ENCODE data around the gene SELENOM. TPM values are rescaled to one million over a fixed set of nuclear protein-coding genes. Genes with fewer than 3 reads are reported as not detected.

SELENOM gene
- total RNA-seq, 1 donor from 2014 or later, result 48.2 TPM

- intact Hi-C loops (cut with DNase I), result no loop called here
- DNase-seq (ENCODE audit: missing footprints) (no peak), ATAC-seq (no peak)
These were observed 28.8 kb upstream of the SELENOM start for GRCh38 chr22:31136155-31136554.

GRCh38 chr22:31135706-31136105, 28.3 kb upstream of the SELENOM start:
- DNase-seq (ENCODE audit: missing footprints) (no peak), ATAC-seq (no peak)
- intact Hi-C loops (cut with DNase I), result no loop called here

- DNase-seq (ENCODE audit: missing footprints) (no peak), ATAC-seq (no peak)
- intact Hi-C loops (cut with DNase I), result no loop called here
These were observed 27.3 kb upstream of the SELENOM start for GRCh38 chr22:31134688-31135087.

GRCh38 chr22:31133911-31134310, 26.5 kb upstream of the SELENOM start:
- no peak for DNase-seq (ENCODE audit: missing footprints)
- no peak for ATAC-seq
- intact Hi-C loops (cut with DNase I), result no loop called here

- ATAC-seq (no peak), DNase-seq (ENCODE audit: missing footprints) (no peak)
- intact Hi-C loops (cut with DNase I), result no loop called here
These were observed 23.5 kb upstream of the SELENOM start for GRCh38 chr22:31130873-31131272.

- DNase-seq (ENCODE audit: missing footprints) (no peak), ATAC-seq (no peak)
- intact Hi-C loops (cut with DNase I), result no loop called here
These were observed 20.8 kb upstream of the SELENOM start for GRCh38 chr22:31128156-31128555.

- intact Hi-C loops (cut with DNase I), result no loop called here
- ATAC-seq (no peak), DNase-seq (ENCODE audit: missing footprints) (no peak)
These were observed 19.9 kb upstream of the SELENOM start for GRCh38 chr22:31127181-31127772.

GRCh38 chr22:31126869-31127175, 19.5 kb upstream of the SELENOM start:
- intact Hi-C loops (cut with DNase I), result no loop called here
- DNase-seq (ENCODE audit: missing footprints), result no peak
- ATAC-seq, result no peak

- intact Hi-C loops (cut with DNase I), result no loop called here
- no peak for ATAC-seq
- no peak for DNase-seq (ENCODE audit: missing footprints)
These were observed 18.9 kb upstream of the SELENOM start for GRCh38 chr22:31126128-31126868.

- ATAC-seq (no peak), DNase-seq (ENCODE audit: missing footprints) (no peak)
- intact Hi-C loops (cut with DNase I), result no loop called here
These were observed 18.3 kb upstream of the SELENOM start for GRCh38 chr22:31125521-31126117.

GRCh38 chr22:31124811-31125465, 17.6 kb upstream of the SELENOM start:
- ATAC-seq (no peak), DNase-seq (ENCODE audit: missing footprints) (no peak)
- intact Hi-C loops (cut with DNase I), result no loop called here

GRCh38 chr22:31124290-31124689, 16.9 kb upstream of the SELENOM start:
- ATAC-seq (no peak), DNase-seq (ENCODE audit: missing footprints) (no peak)
- intact Hi-C loops (cut with DNase I), result no loop called here

- ATAC-seq (no peak), DNase-seq (ENCODE audit: missing footprints) (no peak)
- intact Hi-C loops (cut with DNase I), result no loop called here
These were observed 15.9 kb upstream of the SELENOM start for GRCh38 chr22:31123292-31123602.

- intact Hi-C loops (cut with DNase I), result no loop called here
- DNase-seq (ENCODE audit: missing footprints) (no peak), ATAC-seq (peak; percentile 75)
These were observed 15.3 kb upstream of the SELENOM start, which contains the start of gene INPP5J for GRCh38 chr22:31122532-31123291. Gene INPP5J, plus strand, starts transcription at chr22:31122966. Its CDS starts 49 bp downstream, at chr22:31123015.

- DNase-seq (ENCODE audit: missing footprints) (no peak), ATAC-seq (peak; percentile 38)
- intact Hi-C loops (cut with DNase I), result no loop called here
These were observed 14.8 kb upstream of the SELENOM start for GRCh38 chr22:31122196-31122531.

GRCh38 chr22:31121403-31121802, 14.0 kb upstream of the SELENOM start:
- DNase-seq (ENCODE audit: missing footprints) (no peak), ATAC-seq (no peak)
- intact Hi-C loops (cut with DNase I), result no loop called here

- no peak for ATAC-seq
- intact Hi-C loops (cut with DNase I), result no loop called here
- DNase-seq (ENCODE audit: missing footprints), result no peak
These were observed 13.3 kb upstream of the SELENOM start for GRCh38 chr22:31120642-31121041.

GRCh38 chr22:31120230-31120629, 12.9 kb upstream of the SELENOM start:
- DNase-seq (ENCODE audit: missing footprints) (no peak), ATAC-seq (no peak)
- intact Hi-C loops (cut with DNase I), result no loop called here

- no peak for DNase-seq (ENCODE audit: missing footprints)
- intact Hi-C loops (cut with DNase I), result loop anchor here (2.0 kb wide), 1 partner anchor 24 kb away; no protein-coding TSS in a partner anchor
- ATAC-seq, result peak; percentile 83
These were observed 11.8 kb upstream of the SELENOM start for GRCh38 chr22:31119026-31119717.
